Ovary (tissue), 3 donors: ENCODE results near the gene CFAP54.

Experiments used
- CTCF ChIP-seq, 3 donors: fragments of 450-650 bp in 2 of 3; fragments of 200-600 bp in 1 of 3; IDR thresholded peaks; one replicate each; pipeline versions ENCODE4 v1.5.1 to v1.8.0; 2016 to 2022; ENCODE audit warnings: antibody characterized with exemption in 3 of 3, mild to moderate bottlenecking in 1 of 3
- POLR2A ChIP-seq: fragments of 450-650 bp; IDR thresholded peaks from one replicate; pipeline ENCODE4 v1.6.1; 2017; ENCODE audit warnings: antibody characterized with exemption, mild to moderate bottlenecking, moderate library complexity
- donor health status: DM: no; HTN: no; CAD: no.

DNA sequence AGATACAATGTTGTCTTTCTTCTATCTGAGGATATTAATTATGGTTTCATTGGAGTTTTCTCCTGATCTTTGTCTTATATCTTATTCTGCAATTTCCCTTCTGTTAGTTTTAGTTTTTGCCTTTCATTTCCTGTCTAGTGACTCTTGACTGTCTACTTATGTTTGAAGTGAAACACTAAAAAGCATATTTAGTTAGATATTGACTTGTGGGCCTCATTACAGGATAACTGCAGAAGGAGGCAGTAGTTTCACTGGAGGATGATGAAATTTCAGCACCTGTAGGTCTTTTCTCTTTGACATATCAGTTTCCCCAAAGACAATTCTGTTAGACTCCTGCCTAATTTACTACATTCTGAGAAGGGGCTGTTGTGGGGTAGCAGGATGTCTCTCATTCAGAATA, 320.1 kb downstream of the CFAP54 start:
- TF ChIP-seq POLR2A (no peak), CTCF (IDR thresholded peaks at IDR 0.05) (no peak)
